ENCODE measurements around the gene TSPAN15.

- TF ChIP-seq CTCF (IDR thresholded peaks at IDR 0.05) (no peak), POLR2A (IDR thresholded peaks at IDR 0.05) (no peak), EP300 (IDR thresholded peaks at IDR 0.05) (no peak)
Measured at GRCh38 chr10:69417542-69417941, 33.7 kb upstream of the TSPAN15 start.
